GOT3 (cell line): ENCODE data around the gene FANCI.
"Not testable (repeated sequence)": the region's sequence is repeated elsewhere in the genome, so short reads cannot be mapped to it uniquely, and the experiment has no call there.

ENCODE experiments used
- DNase-seq: peaks from one replicate; lab custom pipeline; 2025; ENCODE audit warnings: mixed read lengths; lab: John Stamatoyannopoulos, UW

FANCI gene

DNA sequence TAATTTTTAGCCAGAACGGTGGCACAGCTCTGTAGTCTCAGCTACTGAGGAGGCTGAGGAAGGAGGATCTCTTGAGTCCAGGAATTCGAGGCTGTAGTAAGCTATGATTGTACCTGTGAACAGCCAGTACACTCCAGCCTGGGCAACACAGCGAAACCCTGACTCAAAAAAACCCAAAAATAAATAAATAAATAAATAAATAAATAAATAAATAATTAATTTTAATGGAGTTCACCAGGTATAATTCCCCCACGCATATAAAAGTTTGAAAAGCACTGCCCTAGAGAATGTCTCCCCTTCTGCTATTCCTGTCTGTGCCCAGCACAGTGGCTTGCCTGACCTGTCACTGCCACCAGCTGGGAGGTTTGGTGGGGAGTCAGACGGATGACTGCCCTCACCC lies 18.2 kb upstream of the FANCI start:
- no peak for DNase-seq

DNA sequence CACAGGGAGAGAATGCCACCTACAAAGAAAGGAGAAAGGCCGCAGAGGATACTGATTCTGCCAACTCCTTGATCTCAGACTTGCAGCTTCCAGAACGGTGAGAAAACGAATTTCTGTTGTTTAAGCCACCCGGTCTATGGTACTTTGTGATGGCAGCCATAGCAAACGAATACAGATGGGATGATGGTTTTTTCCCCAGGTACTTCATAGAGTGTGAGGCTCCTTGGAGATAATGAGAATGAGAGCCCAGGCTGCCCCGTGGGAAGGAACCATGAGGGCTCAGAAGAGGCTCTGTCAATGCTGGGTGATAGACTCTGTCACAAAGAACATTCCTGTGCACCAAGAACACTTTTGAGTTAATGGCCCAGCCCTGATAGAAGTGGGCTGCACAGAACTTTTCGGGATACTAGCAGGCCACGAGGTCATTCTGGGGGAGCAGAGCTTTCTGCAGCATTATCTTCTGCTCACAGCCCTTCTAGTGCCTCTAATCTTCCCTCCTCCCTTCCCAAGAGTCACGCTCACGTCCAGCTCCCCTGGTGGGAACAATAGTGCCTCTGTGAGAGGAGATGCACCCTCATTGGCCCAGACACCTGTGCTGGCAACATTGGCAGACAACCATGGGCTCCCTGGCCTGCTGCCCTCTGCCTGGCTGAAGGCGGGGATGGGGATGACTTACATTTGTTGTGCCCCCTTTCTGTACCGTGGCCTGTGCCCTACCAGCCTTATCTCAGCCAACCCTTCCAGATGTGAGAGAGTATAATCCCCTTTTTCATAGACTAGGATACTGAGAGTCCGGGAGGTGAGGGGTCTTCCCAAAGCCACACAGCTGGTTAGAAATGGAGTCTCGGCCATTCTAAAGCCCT lies 17.2 kb upstream of the FANCI start:
- DNase-seq = no peak

DNA sequence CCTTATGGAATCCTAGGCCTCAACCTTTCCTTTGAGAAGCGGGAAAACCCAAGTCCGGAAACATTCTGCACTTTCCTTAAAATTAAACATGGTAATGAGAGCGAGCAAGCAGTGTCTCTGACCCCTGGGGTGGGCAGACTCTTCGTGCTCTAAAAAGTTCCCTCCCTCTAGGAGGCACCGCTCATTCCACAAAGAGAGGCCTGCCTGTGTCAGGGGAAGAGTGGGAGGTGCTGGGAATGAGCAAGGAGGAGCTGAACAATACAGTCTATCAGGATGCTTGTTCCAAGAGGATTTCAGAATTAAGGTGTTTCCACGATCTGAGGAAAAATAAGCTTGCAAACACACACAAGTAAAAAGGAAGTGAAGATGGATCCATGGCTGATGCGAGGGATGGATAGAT lies 16.4 kb upstream of the FANCI start:
- no peak for DNase-seq

DNA sequence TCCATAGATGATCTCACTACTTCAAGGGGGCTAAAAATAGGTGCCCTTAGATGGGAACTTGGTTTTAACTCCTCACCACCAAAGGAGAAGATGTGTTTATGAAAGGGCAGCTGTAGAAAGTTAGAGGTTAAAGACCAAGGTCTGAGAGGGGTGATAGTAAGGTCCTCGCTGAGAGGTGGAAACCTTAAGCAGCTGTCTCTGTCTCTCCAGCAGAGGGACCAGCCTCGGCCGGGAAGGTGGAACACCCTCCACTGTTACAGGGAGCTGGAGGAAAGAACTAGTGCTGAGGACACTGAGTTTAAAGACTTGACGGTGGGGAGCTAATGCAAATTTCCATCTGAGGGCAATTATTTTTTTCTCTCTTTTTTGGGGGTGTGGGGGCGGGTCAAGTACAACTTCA lies 13.5 kb upstream of the FANCI start:
- no peak for DNase-seq

DNA sequence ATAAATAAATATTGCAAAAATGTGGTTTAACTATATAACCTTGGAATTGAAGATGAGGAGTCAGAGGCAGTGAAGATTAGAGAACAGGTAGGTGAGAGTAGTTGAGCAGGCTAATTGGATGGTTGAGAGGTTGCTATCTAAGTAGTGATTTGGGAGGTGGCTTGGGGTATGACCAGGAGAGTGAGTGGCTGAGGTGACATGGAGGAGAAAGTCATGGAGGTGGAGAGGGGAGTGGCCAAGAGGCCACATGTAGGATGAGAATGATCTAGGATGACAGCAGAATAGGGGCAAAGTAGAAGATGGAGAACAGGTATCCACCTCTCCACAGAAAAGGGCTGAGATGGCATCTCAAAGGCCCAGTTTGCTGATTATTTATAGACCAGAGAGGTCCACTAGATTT lies 11.9 kb upstream of the FANCI start:
- no peak for DNase-seq

DNA sequence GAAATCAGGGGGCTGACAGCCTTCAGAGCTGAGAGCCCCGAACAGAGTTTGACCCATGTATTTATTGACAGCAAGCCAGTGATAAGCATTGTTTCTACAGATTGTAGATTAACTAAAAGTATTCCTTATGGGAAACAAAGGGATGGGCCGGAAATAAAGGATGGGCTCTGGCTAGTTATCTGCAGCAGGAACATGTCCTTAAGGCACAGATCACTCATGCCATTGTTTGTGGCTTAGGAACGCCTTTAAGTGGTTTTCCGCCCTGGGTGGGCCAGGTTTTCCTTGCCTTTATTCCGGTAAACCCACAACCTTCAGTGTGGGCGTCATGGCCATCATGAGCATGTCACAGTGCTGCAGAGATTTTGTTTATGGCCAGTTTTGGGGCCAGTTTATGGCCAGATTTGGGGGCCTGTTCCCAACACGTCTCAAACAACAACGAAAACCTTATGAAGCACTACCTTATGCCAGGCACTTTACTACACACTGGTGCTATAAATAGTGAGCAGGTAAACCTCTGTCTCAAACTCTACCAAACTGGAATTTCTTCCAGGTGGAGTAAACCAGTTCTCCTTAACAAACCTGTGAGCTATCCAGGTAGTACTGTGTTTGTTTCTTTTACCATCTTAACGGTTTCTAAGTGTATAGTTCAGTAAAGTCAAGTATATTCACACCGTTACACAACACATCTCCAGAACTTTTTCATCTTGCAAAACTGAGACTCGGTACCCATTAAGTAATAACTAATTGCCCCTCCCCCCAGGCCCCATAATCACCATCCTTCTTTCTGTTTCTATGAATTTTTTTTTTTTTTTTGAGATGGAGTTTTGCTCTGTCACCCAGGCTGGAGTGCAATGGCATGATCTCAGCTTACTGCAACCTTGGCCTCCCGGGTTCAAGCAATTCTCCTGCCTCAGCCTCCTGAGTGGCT lies 3.6 kb upstream of the FANCI start:
- DNase-seq = not testable (repeated sequence)

DNA sequence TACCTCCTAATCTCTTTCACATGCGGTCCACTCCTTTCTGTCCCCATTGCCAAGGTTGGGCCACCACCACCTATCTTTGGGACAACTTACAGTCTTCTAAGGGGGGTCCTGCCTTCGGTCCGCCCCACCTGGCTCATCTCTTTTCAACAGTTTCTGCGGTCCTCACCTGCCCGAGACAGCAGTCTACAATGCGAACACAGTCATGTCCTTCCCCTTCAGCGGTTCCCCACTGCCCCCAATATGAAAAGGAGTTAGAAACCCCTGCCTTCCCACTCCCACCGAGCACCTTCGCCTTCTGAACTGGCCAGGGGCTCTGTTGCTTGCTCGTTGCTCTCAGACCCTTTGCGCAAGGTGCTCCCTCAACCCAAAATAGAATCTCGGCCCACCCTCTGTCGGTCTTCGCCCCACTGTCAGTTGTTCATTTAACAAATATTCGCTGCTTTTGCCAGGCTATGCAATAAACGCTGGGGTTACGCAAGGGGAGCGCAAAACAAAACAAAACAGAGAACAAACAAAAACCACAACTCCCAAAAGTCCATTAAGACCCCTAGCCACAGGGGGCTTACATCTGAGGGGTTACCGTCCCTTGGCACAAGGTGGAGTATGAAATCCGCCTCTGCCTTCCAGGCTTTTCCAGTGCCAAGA lies 611 bp upstream of the FANCI start:
- no peak for DNase-seq

DNA sequence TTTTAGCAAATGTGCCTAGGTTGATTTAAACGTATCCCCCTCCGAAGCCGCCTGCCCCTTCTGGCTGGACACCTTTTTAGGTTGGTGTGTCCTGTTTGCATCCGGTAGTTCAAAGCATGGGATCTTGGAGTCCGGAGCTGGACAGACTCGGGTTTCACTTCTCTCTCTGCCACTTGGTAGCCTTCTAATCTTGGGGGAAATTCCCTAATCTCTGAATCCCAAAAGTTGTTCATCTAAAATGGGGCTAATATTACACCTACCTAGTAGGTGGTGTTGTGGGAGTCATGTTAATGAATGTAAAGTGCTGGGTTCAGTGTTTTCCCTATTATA lies 760 bp downstream of the FANCI start:
- DNase-seq = no peak

DNA sequence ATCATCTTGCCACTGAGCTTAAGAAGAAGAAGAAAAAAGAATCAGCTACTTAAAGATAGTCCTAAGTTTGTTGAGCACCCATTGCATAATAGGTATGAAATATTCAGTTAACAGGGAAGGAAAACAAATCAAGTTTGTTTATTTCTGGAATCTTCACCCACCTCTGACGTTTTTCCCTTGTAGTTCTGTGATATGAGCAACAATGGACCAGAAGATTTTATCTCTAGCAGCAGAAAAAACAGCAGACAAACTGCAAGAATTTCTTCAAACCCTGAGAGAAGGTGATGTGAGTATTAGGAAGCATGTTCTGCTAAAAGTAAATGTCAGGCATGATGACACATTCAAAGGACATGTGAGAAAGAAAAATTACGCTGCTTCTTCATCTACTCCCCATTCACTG lies 3.7 kb downstream of the FANCI start:
- no peak for DNase-seq

DNA sequence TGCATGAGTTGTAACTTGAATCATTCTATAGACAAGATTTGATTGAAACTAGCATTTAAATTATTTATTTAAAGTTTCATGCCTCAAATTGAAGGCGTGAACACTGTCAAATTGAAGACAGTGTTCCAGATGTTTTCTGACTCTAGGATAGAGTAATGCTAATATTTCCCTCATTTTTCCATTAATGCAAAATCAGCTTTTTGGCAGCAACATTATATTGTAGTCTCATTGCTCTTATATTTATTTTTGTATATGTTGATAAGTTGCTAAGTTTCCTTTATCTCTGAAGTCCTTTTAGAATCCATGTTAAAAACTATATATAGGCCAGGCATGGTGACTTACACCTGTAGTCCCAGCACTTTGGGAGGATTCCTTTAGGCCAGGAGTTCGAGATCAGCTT lies 4.8 kb downstream of the FANCI start:
- no peak for DNase-seq

DNA sequence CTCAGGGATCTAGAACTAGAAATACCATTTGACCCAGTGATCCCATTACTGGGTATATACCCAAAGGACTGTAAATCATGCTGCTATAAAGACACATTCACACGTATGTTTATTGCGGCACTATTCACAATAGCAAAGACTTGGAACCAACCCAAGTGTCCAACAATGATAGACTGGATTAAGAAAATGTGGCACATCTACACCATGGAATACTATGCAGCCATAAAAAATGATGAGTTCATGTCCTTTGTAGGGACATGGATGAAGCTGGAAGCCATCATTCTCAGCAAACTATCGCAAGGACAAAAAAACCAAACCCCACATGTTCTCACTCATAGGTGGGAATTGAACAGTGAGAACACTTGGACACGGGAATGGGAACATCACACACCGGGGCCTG lies 6.4 kb downstream of the FANCI start:
- not testable (repeated sequence) for DNase-seq

DNA sequence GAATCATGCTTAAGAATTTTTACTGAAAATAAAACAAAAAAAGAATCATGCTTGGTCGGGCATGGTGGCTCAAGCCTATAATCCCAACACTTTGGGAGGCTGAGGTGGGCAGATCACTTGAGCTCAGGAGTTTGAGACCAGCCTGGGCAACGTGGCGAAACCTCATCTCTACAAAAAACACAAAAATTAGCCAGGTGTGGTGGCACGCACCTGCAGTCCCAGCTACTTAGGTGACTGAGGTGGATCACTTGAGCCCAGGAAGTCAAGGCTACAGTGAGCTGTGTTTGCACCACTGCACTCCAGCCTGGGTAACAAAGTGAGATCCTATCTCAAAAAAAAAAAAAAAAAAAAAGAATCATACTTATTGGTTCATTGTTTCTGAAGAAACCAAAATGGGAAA lies 33.5 kb downstream of the FANCI start:
- DNase-seq = not testable (repeated sequence)

DNA sequence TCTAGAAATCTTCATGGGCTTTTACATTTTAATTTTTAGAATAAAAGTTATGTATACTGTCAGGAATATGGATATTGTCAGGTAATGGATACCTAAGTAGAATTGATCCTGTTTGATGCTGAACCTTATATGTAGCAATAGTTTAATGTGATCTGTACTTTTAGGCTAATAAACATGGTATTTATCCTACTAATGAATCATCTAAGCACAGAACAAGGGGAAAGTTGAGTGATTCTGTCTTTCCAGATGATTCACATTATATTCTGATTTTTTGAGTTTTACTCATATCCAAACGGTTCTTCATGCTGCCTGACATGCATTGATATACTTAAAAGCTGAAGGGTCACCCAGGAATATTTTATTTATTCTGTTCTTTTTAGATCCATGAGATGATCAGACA lies 34.5 kb downstream of the FANCI start:
- no peak for DNase-seq

DNA sequence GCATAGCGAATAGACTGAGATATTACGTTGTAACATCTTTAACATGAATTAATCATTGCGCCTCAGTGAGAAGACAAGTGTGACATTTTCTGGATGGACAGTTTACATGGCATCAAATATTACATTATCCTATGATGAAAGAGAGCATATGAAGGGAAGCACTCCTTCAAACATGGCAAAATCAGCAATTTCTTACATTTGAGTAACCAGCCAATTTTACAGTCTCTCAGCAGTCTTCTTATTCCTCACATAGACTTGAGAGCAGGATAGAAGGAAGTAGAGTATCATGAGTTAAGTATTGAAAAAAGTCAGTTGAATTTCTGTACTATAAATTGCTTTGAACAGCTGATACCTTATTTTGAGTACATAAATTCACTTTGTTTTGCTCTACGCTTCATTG lies 38.9 kb downstream of the FANCI start:
- no peak for DNase-seq

DNA sequence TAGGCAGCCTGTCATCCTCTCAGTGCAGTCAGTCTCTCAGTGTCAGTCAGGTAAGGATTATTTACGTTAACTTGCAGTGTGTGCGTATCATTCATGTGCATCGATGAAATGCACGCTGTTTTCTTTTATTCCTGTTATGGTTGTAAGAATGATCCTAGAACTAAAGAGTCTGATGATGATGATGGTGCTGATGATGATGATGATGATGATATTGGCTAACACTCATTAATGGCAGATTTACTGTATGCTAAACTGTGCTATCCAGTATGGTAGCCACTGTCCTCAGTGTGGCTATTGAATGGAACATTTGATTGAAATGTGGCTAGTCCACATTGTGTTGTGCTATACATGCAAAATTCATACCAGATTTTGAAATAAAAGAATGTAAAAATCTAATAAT lies 39.4 kb downstream of the FANCI start:
- DNase-seq = no peak

DNA sequence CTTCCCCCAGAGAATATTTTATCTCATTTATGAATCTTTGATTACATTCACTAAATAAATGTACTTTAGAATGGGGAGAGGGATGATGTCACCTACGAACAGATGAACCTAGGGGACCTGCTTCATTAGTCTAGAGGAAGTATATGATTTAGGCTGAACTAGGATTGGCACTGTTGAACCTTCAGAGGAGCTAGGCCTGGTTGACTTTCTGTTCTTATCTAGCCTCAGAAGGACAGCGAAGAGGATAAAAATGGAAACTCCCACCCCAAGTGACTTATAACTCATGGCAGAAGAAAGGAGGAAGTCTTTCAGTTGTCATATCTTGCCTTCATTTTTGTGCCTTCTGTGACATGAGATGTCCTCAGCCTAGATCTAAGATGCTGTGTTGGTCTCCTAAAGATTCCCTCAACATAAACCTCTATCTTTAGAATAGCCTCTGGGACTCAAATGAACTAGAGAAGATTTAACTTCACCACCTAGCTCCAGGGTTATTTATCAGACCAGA lies 48.2 kb downstream of the FANCI start:
- no peak for DNase-seq

DNA sequence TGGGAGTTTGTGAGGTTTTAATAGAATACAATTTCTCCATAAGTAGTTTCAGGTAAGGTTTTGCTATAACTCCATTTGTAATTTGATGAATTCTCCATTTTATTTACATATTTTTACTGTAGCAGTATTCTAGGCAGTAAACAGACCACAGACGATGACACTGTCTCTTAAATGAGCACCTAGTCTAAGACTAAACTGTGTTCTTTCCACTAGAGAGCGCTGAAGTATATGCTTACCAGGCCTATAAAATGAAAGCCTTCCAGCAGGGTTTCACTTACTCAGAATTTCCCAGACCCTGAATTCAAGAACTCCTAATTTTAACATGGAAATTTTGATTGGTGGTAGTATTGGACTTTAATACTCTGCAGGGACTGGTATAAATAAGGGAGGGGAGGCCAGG lies 49.2 kb downstream of the FANCI start:
- DNase-seq = no peak

DNA sequence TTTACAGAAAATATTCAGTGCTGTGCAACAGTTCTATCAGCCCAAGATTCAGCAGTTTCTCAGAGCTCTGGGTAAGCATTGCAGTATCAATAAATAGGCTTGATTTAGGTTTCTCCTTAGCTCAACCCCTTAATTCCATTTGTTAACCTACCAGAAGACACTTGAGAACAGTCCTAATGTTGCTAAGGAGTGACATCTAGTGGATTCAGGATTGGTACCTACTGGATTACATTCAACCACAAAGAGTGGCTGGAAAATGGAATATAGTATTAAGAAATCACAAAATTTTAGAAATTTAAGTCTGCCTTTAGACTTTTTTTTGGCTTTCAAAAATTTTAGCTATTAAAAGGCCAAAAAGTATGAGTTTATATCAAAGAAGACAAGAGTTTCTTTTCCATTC lies 56.1 kb downstream of the FANCI start:
- DNase-seq = no peak

DNA sequence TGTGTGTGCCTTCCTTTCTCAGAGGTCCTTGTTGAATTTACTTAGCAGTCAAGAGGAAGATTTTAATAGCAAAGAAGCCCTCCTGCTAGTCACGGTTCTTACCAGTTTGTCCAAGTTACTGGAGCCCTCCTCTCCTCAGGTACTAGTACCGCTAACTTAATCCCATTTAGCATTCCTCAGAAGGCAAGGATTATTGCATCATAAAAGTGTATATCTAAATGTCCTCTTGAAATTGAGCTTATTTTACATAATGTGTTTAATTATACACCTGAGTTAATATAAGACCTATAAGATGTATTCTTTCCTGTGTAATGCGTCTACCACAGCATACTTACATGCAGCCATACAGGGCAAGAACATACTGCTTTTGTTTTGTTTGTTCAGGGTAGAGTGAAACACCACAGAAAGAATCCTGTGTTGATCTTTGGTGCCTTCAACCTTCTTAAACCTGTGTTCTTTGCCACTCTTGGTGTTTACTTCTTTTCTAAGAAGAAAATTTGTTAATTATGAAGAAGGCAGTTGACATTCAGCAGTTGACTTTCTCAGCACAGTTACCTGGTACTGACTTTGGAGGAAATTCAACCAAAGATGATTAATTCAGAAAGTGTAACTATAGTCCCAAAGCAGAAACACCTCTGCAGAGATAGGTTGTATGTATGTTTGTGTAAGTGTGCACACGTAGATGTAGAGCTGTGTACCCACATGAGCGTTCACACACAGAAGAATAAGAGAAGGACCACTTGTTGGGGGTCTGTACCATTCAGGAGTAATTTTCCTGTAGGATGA lies 57.7 kb downstream of the FANCI start:
- no peak for DNase-seq

DNA sequence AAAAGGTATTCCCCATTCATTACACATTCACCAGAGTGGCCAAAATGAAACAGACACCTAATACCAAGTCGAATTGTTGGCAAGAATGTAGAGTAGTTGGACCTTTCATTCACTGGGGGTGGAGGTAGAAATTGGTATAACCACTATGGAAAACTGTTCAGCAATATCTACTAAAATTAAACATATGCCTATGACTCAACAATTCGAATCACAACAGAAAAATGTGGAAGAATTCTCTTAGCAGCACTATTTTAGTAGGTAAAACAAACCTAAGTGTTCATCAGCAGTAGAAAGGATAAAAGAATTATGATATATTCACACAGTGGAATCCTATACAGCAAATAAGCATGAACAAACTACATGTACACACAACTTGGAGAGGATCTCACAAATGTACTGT lies 60.2 kb downstream of the FANCI start:
- no peak for DNase-seq

DNA sequence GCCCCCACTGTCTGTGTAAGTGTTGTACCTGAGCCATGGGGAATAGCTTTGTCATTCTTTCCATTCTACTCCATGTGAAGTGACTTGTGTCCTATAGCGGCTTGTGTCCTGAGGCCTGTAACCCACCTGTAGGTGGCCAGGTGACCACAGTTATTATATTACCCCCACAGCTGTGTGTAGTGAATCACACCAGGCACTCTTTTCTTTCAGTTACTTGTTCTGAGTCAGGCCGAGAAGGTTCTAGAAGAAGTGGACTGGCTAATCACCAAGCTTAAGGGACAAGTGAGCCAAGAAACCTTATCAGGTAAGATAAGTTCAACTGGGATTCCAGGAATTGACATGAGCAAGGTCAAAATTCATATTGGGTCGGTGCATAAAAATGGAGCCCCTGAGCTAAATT lies 61.6 kb downstream of the FANCI start:
- no peak for DNase-seq
